Stimulated activated CD8-positive, alpha-beta memory T cell treated with anti-CD3 and anti-CD28 coated beads, Interleukin-7, amount 100 ng/mL, for 24 hours (primary cell): ENCODE measurements around the gene FSD1L.
"Not testable (repeated sequence)": the region's sequence is repeated elsewhere in the genome, so short reads cannot be mapped to it uniquely, and the experiment has no call there.

Experiments used
- DNase-seq: peaks from one replicate; pipeline ENCODE4 v3.0.0-alpha.2; 2020; ENCODE audit warnings: low read depth

FSD1L gene

DNA sequence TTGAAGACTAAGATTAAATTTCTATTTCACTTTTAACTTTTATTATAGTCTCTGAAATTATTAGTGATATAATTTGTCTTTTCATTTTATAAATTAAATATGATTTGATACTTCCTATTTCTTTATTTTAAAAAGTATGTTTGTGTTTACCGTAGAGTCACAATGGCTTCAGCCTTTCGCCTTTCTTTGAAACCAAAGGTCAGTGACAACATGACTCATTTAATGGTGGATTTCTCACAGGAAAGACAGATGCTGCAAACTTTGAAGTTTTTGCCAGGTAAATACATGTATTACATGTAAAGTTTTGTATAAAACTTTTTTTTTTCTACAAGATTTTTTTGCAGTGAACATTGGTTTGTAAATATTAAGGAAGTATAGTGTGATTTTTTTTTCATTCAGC lies 36.4 kb downstream of the FSD1L start:
- no peak for DNase-seq

DNA sequence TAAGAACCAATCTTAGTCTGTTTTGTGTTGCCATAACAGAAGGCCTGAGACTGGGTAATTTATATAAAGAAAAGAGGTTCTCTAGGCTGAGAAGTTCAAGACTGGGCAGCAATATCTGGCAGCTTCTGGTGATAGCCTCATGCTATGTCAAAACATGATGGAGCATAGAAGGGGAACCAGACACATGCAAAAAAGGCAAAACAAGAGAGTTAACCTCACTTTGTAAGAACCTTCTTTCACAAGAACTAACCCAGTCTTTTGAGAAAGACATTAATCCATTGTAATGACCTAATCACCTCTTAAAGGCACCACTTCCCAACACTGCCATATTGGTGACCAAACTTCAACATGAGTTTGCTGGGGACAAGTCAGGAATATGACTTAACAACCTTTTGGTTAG lies 37.3 kb downstream of the FSD1L start:
- DNase-seq, result no peak

DNA sequence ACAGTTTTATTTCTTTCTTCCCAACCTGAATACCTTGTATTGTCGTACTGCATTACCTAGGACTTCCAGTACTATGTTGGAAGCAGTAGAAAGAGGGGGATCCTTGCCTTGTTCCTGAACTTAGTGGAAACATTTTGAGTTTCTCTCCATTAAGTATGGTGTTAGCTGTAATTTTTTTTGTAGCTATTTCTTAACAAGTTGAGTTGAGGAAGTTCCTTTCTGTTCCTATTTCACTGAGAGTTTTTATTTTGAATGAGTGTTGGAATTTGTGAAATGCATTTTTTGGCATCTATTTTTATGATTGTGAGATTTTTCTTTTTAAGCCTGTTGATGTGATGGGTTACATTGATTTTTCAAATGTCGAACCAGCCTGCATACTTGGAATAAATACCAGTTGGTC lies 49.0 kb downstream of the FSD1L start:
- DNase-seq, result no peak

DNA sequence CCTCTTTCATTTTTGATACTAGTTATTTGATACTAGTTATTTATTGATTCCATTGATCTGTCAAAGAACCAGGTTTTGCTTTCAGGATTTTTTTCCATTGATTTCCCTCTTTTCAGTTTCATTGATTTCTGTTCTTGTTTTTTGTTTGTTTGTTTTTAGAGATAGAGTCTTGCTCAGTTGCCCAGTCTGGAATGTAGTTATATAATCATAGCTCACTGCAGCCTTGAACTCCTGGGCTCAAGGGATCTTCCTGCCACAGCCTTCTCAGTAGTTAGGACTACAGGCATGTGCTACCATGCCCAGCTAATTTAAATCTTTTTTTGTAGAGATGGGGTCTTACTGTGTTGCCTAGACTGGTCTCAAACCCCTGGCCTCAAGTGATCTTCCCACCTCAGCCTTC lies 49.9 kb downstream of the FSD1L start:
- no peak for DNase-seq

DNA sequence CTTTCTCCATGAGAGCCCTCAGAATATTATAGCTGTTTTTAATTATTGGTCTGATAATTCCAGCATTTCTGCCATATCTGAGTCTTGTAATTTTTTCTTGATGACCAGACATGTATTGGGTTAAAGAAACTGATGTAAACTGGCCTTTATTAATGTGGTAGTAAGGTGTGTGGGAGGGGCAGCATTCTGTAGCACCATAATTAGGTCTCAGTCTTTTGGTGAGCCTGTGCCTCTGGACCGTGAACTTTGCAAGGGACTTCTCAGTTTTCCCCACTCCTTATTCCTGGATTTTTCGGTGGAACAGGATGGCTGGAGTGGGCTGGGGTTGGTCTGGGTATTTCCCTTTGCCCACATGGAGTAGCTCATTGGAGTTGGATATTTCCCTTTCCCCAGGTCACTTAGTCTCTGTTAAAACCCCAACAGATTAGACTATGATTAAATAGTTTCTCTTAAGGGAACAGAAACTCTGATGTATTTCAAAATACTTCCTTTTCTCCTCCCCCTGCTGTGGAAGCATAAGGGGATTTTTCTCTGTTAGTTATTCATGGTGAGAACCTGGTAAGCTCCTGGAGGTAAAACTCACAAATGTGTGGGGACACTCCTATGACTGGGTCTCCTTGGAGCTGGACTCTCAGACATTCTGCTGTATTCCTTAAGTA lies 52.4 kb downstream of the FSD1L start:
- DNase-seq, result no peak

DNA sequence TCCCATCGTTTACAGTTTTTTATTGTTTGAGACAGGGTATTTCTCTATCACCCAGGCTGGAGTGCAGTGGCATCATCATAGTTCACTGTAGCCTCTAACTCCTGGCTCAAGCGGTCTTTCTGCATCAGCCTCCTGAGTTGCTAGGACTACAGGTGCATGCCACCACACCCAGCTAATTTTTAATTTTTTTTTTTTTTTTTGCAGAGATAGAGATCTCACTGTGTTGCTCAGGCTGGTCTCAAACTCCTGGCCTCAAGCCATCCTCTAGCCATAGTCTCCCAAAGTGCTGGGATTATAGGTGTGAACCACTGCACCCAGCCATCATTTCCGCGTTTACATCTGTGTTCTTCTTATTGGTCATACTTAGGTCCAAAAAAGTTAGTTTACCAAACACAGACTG lies 53.6 kb downstream of the FSD1L start:
- no peak for DNase-seq

DNA sequence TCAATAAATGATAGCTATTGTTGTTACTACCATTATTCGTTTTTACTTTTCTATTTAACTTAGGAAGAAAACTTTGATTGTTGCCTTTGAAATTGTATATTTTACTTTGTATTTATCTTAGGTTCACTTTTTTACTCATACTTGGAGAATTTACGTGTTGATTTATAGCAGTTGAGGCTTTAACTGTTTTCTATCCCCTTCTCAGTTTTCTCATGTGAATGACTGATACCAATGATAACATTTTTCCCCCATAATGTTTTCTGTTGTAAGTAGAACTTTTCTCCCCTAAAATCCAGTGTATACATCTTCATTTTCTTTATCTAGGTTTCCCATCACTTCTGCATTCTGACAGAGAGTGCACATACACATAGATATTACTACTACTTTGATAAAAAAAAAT lies 54.4 kb downstream of the FSD1L start:
- no peak for DNase-seq

DNA sequence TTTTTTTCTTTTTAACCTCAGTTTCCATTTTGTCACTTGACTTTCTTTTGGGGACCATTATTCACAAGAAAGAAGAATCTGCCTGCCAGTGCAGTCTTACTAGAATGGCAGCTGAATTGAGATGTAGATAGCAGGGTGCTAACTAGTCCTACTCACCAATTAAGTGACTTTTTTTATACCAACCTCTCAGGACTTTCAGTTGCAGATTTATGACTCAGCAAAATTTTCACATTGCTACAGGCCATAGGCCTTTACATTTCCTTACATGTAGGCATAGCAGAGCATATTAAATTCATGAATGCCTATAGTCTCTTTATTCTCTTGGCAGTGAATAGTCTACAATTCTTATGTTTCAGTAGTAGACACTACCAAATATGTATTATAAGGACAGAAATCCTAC lies 56.0 kb downstream of the FSD1L start:
- DNase-seq, result no peak

DNA sequence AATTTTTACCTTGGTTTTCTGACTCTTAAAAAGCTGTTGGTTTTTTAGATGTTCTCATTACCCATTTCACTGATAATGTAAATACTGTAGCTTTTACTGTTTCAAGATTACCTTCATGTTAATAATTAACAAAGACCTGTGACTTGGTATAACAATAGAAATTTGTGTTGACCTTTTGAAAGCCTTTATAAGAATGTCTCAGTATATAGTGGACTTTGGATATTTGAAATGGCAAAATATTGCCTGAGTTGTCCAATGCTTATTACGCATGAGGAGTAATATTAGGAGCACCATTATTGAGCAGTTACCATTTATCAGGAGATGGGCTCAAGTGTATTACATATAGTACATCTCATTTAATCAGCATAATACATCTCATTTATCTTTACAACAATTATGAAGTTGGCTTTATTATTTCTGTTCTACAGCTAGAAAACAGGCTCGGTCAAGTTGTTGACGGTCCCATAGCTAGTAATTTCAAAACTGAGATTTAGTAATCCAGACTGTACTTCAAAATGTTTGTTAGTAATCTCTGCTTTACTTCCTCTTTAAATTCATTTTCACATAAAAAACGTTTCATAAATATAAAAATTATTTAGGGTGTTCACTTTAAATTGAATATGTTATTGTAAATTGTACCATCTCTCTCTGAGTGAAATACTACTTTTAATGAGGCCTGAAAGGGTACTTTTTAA lies 59.4 kb downstream of the FSD1L start:
- no peak for DNase-seq

DNA sequence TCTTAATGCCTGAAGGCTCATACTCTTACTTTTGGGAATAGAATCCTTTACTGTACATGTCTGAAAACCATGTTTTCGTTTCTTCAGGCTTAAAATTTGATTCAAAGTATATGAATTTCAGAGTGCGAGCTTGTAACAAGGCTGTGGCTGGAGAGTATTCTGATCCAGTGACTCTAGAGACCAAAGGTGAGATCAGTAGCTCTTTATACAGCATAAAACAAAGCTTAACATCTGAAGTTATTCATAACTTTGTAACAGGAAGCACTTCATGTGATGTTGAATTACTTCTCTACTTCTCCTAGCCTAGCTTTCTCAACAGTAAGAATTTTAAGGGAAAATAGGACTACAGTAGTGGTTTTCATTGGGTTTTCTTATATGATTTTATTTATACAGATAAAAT lies 60.7 kb downstream of the FSD1L start:
- no peak for DNase-seq

DNA sequence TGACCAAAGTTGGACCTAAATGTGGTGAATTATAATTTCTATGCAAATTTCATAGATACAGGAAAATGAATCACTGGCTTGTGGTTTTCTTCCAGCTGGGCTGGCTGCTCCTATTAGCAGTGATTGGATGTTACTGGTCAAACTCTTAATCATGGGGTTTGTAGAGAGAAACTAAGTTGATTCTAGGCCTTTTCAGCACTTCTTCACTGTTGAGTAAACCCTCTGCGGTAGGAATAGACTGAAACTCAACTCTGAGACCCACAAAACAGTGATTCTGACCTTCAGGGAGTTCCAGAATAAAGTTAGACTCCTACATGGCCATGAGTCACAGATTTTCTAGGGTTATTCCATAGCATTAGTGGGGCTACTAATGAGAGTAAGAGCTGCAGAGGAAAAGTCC lies 62.2 kb downstream of the FSD1L start:
- no peak for DNase-seq

DNA sequence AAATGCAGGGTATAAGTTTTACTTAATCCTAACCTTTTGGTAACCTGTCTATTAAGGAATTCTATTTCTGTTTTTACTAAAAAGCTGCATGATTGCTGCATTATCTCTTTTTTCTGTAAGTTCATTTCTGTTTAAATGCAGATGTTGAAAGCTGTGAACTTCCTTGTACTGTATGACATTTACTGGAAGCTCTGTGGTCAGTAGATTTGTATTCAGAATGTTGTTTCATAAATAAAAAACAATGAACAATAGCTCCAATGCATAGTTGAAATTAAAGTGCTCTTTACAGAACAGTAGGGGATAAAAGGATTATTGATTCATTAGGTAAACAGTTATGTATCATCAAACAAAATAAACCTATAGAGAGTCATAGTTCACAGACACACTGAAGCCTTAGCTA lies 63.6 kb downstream of the FSD1L start:
- DNase-seq, result no peak

DNA sequence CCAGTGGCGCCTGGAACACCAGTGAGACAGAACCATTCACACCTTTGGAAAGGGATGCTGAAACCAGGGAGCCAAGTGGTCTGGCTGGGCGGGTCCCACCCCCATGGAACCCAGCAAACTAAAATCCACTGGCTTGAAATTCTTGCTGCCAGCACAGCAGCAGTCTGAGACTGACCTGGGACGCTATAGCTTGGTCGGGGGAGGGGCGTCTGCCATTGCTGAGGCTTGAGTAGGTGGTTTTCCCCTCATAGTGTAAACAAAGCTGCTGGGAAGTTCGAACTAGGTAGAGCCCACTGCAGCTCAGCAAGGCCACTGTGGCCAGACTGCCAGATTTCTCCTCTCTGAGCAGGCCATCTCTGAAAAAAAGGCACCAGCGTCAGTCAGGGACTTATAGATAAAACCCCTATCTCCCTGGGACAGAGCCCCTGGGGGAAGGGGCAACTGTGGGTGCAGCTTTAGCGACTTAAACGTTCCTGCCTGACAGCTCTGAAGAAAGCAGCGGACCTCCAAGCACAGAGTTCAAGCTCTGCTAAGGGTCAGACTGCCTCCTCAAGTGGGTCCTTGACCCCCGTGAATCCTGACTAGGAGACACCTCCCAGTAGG lies 68.1 kb downstream of the FSD1L start:
- DNase-seq, result no peak

DNA sequence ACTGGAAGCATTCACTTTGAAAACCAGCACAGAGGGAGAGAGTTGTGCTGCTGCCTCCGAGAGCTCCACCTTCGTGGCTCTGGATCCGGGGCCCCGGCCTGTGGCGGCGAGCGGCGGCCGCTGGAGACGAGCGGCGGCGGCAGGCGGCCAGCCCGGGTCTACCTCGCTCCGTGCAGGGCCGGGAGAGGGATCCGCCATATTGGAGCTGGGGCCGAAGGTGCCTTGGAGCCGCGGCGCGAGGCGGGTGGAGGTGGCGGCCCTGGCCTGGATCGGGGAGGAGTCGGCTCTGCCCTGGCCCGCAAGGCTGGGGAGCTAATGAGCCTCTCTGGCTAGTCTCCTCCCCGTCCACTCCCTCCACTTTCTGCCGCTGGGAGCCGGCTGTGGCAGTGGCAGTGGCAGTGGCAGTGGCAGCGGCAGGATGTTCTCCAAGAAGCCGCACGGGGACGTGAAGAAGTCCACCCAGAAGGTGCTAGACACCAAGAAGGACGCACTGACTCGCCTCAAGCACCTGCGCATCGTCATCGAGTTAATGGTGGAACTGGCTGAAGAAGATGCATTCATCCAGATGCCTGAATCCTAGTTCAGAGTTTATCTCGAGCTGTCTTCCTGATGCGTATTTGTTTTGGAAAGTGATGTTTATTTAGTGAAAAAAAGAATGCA lies 72.0 kb downstream of the FSD1L start:
- DNase-seq, result not testable (repeated sequence)

DNA sequence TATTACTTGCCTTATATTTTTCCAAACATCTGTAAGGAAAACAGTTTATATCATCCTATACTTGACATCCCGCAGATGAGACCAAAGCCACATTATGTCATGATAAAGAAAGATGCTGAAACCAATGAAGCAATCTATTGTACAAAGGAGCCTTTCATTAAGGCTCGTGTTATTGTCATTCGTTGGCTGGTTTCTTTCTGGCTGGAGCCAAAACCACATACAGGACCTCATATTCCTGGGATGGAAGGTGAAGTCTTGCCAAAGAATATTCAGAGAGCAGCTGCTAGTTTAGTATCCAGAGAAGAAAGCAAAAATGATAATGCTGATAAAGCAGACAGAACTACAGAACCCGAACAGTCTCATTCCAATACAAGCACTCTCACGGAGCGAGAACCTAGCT lies 73.2 kb downstream of the FSD1L start:
- DNase-seq, result not testable (repeated sequence)

DNA sequence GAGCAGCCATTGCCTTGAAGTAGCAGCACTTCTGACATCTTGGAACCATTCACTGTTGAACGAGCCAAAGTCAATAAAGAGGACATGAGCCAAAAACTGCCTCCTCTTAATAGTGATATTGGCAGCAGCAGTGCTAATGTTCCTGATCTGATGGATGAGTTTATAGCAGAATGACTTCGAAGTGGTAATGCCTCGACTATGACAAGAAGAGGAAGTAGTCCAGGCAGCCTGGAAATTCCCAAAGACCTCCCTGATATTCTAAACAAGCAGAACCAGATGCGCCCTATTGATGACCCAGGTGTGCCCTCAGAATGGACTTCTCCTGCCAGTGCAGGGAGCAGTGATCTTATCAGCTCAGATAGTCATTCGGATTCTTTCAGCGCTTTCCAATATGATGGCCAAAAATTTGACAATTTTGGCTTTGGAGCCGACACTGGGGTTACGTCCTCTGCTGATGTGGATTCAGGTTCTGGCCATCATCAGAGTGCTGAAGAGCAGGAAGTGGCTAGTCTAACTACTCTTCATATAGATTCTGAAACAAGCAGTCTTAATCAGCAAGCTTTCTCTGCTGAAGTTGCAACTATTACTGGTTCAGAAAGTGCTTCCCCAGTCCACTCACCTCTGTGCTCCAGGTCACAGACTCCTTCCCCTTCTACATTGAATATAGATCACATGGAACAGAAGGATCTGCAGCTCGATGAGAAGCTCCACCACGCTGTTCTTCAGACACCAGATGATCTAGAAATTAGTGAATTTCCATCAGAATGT lies 75.0 kb downstream of the FSD1L start:
- DNase-seq, result not testable (repeated sequence)

DNA sequence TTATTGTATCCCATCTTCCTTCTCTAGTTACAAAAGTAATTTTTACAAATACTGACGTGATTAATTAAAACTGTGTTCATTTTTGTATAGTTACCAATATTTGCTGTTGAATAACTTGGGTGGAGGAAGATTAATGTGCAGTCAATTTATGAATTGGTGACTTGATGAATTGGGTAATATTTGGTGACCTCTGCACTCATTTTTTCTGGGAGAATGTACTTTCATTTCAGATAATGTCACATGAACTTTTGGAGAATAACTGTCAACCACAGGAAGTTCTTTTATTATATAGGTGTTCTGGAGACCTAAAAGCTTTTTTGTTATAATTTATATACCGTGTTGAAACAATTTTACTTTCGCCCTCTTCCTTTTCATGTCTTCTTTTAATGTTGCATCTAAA lies 83.7 kb downstream of the FSD1L start:
- no peak for DNase-seq

DNA sequence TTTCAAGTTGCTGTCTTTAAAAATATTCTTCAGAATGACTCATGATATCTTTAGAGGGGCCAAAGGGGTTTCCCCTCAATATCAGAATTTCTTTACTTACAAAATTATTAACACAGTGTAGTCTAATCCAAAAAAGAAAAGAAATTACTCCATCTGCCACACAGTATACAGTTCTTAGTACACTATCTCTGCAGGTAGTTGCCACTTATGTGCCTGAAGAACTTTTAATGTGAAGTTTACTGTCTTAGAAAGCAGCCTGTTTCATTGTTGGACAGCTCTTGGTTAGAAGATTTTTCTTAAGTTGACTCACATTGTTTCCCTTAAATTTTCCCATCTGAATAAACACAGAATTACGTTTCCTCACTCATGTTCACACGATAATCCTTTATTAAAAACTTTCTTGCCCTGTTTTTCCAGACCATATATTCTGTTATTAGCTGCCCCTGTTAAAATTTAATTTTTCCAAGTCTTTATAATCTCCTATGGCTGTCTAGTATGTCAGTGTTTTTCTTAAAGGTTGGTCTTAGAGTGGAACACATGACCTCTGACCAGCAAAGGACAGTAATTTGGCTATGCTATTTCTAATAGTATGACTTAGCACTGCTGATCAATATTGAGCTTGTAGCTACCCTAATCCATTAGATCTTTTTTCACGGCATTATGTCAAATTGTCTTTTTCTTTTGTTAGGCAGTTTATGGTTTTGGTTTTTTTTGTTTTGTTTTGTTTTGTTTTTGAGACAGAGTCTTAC lies 88.3 kb downstream of the FSD1L start:
- no peak for DNase-seq

DNA sequence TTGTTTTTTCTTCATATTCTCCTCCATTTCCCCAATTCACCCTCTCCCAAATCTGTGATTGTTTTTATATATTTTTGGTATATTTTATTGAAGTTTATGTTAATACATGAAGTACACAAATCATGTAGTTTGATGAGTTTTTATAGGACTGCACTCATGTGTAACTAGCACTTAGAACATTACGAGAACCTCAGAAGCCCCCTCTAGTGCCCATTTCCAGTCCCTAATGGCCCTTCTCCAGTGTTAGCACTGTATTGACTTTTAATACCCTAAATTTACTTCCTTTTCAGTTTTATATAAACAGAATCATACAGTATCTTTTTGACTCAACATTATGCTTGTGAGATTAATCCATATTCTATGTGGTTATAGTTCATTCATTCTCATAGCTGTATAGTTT lies 91.6 kb downstream of the FSD1L start:
- no peak for DNase-seq

DNA sequence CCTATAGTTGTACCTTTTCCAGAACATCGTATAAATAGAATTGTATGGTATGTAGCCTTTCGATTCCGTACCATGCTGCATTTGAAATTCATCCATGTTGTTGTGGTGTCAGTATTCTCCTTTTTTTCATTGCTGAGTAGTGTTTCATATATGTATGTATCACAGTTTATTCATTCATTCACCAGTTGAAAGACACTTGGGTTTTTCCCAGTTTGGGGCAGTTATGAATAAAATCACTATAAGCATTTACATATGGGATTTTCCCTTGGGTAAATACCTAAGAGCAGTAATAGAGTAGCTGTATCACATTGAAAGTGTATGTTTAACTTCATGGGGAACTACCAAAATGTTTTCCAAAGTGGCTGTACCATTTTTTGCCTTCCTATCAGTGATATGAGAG lies 94.0 kb downstream of the FSD1L start:
- no peak for DNase-seq

DNA sequence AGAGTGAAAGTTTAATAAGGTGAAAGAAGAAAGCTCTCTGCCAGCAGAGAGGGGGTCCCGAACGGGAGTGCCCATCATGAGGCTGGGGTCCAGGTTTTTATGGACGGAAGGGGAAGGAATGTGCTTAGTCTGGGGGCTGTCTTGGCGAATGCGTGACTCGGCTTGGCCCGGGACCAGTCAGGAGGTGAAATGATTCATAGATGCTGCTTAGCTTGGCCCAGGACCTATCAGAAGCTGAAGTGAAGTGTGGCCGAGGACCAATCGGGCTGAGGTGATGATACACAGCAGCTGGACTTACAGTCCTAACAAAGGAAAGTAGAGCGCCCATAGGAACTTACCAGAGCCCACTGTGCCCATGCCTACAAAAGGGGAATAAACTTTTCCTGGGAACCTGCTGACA lies 106.2 kb downstream of the FSD1L start:
- DNase-seq, result no peak
